A549 (cell line): ENCODE measurements around the gene ANXA3. TPM values are rescaled to one million over a fixed set of nuclear protein-coding genes. Genes with fewer than 3 reads are reported as not detected.
"Not testable (repeated sequence)": the region's sequence is repeated elsewhere in the genome, so short reads cannot be mapped to it uniquely, and the experiment has no call there.

Experiments
- ATAC-seq, 2 experiments: fragments of 200-7000 bp in 1 of 2; fragments of >200 bp in 1 of 2; cut with Nextera tagmentation in 1 of 2; cut with Tn5 transposase in 1 of 2; 3 replicates each; pipeline versions ENCODE4 v1.8.0 to v1.9.1; 2018 to 2020; ENCODE audit warnings: mild to moderate bottlenecking in 1 of 2, moderate library complexity in 1 of 2
- CTCF ChIA-PET: fragments of 300-600 bp; sonication (Branson Sonifier 250); formaldehyde crosslinking; extraction: SDS; loops from one replicate; lab custom pipeline; 2021; ENCODE audit warnings: antibody characterized with exemption, inconsistent platforms; lab: Yijun Ruan, JAX
- POLR2A ChIA-PET: fragments of 350-600 bp; formaldehyde crosslinking; extraction: SDS; loops from one replicate; lab custom pipeline; 2021; ENCODE audit warnings: antibody characterized with exemption, inconsistent platforms; lab: Yijun Ruan, JAX
- DNase-seq, 2 experiments: peaks; one replicate each; pipeline versions ENCODE4 v3.0.0 to v3.0.0-alpha.2; 2011 to 2016; ENCODE audit warnings: low read depth in 1 of 2, low spot score in 1 of 2
- FAIRE-seq: peaks from 2 replicates; lab custom pipeline; 2011; peaks lifted over from hg19 to GRCh38; lab: Jason Lieb, UNC
- H3K27ac ChIP-seq, 2 experiments: fragments of >200 bp; sonication (Bioruptor Twin); formaldehyde crosslinking; 3 replicates each; pipeline ENCODE4 v1.5.1; 2016 to 2017
- H3K4me1 ChIP-seq: fragments of >200 bp; sonication (Bioruptor Twin); formaldehyde crosslinking; 3 replicates; pipeline ENCODE4 v1.6.1; 2016
- H3K4me2 ChIP-seq: fragments of >200 bp; sonication (Bioruptor Twin); formaldehyde crosslinking; 3 replicates; pipeline ENCODE4 v1.6.1; 2016
- H3K4me3 ChIP-seq: fragments of >200 bp; sonication (Bioruptor Twin); formaldehyde crosslinking; 3 replicates; pipeline ENCODE4 v1.5.1; 2016
- H3K9me3 ChIP-seq: fragments of >200 bp; sonication (Bioruptor Twin); formaldehyde crosslinking; 3 replicates; pipeline ENCODE4 v1.6.1; 2016
- CBX2 ChIP-seq: fragments of 200-600 bp; sonication (generic); IDR thresholded peaks from 2 replicates; pipeline ENCODE4 v1.6.1; 2016; ENCODE audit warnings: low read depth, mild to moderate bottlenecking, borderline replicate concordance
- CEBPB ChIP-seq, 2 experiments: fragments of >200 bp in 1 of 2; sonication (Bioruptor Twin) in 1 of 2; formaldehyde crosslinking in 1 of 2; IDR thresholded peaks; 2 replicates each; pipeline ENCODE4 v1.6.1; 2012 to 2016
- CHD2 ChIP-seq: fragments of 150-350 bp; IDR thresholded peaks from 2 replicates; pipeline ENCODE4 v1.6.1; 2014; ENCODE audit warnings: low read length; ENCODE audit not compliant: partially characterized antibody
- FOSL2 ChIP-seq, 2 experiments: fragments of 450-650 bp in 1 of 2; fragments of >200 bp in 1 of 2; sonication (Bioruptor Twin) in 1 of 2; formaldehyde crosslinking; IDR thresholded peaks; 2 replicates each; pipeline versions ENCODE4 v1.5.0 to v1.6.1; 2016 to 2020; ENCODE audit warnings: mild to moderate bottlenecking in 1 of 2, moderate library complexity in 1 of 2
- FOXS1 ChIP-seq: fragments of 250-450 bp; sonication (Bioruptor Pico); IDR thresholded peaks from 2 replicates; pipeline ENCODE4 v1.5.0; 2020; ENCODE audit warnings: mild to moderate bottlenecking, moderate library complexity
- GATA3 ChIP-seq: IDR thresholded peaks from 2 replicates; pipeline ENCODE4 v1.6.1; 2012; ENCODE audit warnings: borderline replicate concordance
- HDAC2 ChIP-seq: fragments of 200-600 bp; sonication (generic); IDR thresholded peaks from 2 replicates; pipeline ENCODE4 v1.6.1; 2016
- HOXB5 ChIP-seq: fragments of 250-450 bp; sonication (Bioruptor Pico); IDR thresholded peaks from 2 replicates; pipeline ENCODE4 v1.5.0; 2020; ENCODE audit warnings: mild to moderate bottlenecking, moderate library complexity
- JUN ChIP-seq, 2 experiments: fragments of >200 bp; sonication (Bioruptor Twin); formaldehyde crosslinking; IDR thresholded peaks; 2 replicates in 1 of 2; 3 replicates in 1 of 2; pipeline ENCODE4 v1.6.1; 2016 to 2017
- JUNB ChIP-seq: fragments of >200 bp; sonication (Bioruptor Twin); formaldehyde crosslinking; IDR thresholded peaks from 2 replicates; pipeline ENCODE4 v1.6.1; 2016
- NR3C1 ChIP-seq: fragments of >200 bp; sonication (Bioruptor Twin); formaldehyde crosslinking; IDR thresholded peaks from 3 replicates; pipeline ENCODE4 v1.6.1; 2017
- PHF8 ChIP-seq: fragments of 200-600 bp; sonication (generic); IDR thresholded peaks from 2 replicates; pipeline ENCODE4 v1.6.1; 2016; ENCODE audit warnings: low read depth, mild to moderate bottlenecking, antibody characterized with exemption, moderate library complexity, borderline replicate concordance
- POLR2A ChIP-seq: IDR thresholded peaks from 2 replicates; pipeline ENCODE4 v1.6.1; 2012; ENCODE audit warnings: mild to moderate bottlenecking, low read length
- RAD21 ChIP-seq, 2 experiments: fragments of >200 bp in 1 of 2; sonication (Bioruptor Twin) in 1 of 2; formaldehyde crosslinking in 1 of 2; IDR thresholded peaks in 1 of 2; conservative IDR thresholded peaks in 1 of 2; 2 replicates in 1 of 2; 3 replicates in 1 of 2; pipeline ENCODE4 v1.6.1; 2012 to 2018; ENCODE audit warnings: inconsistent platforms in 1 of 2
- SMC3 ChIP-seq: fragments of >200 bp; sonication (Bioruptor Twin); formaldehyde crosslinking; IDR thresholded peaks from 3 replicates; pipeline ENCODE4 v1.6.1; 2018; ENCODE audit warnings: inconsistent platforms
- ZC3H11A ChIP-seq: fragments of 450-650 bp; IDR thresholded peaks from 2 replicates; pipeline ENCODE4 v1.6.1; 2014; ENCODE audit warnings: antibody characterized with exemption, mild to moderate bottlenecking
- ZNF302 ChIP-seq: fragments of 250-450 bp; sonication (Bioruptor Pico); IDR thresholded peaks from 2 replicates; pipeline ENCODE4 v1.9.0; 2021; ENCODE audit warnings: inconsistent platforms, mild to moderate bottlenecking, moderate library complexity
- WGBS: methylation state at CpG from one replicate; pipeline ENCODE4 v1.1.6; 2017; ENCODE audit errors: missing lambda C conversion rate; 5-methylcytosine and 5-hydroxymethylcytosine counted together
- polyA plus RNA-seq, 4 experiments: library from polyadenylated mRNA; depleted of rRNA in 3 of 4; stranded (reverse); fragments of >200 nt; fragmentation: RNase III in 1 of 4; extraction: RNeasy Plus Mini Kit Qiagen cat#74134 plus additional on column Dnase treatment in 1 of 4; gene quantifications; 2 replicates in 3 of 4; 3 replicates in 1 of 4; pipeline ENCODE4 v1.2.3, GENCODE V29; 2011 to 2017
- TF ChIP-seq, protein P1 (sequence below): fragments of 450-650 bp; IDR thresholded peaks from 2 replicates; pipeline ENCODE4 v1.6.1; 2014; ENCODE audit warnings: antibody characterized with exemption
- TF ChIP-seq, protein P2 (sequence below): fragments of >200 bp; sonication (Bioruptor Twin); formaldehyde crosslinking; IDR thresholded peaks from 2 replicates; pipeline ENCODE4 v1.6.1; 2016
- TF ChIP-seq, protein P3 (sequence below): IDR thresholded peaks from 2 replicates; pipeline ENCODE4 v1.6.1; 2012
- TF ChIP-seq, protein P4 (sequence below): fragments of 150-350 bp; IDR thresholded peaks from 2 replicates; pipeline ENCODE4 v1.6.1; 2014; ENCODE audit warnings: low read depth, mild to moderate bottlenecking, low read length

Gene ANXA3
- polyA plus RNA-seq, 2 of the 4 experiments (the other 2 are of a cell fraction), result 126 to 134 TPM

DNA sequence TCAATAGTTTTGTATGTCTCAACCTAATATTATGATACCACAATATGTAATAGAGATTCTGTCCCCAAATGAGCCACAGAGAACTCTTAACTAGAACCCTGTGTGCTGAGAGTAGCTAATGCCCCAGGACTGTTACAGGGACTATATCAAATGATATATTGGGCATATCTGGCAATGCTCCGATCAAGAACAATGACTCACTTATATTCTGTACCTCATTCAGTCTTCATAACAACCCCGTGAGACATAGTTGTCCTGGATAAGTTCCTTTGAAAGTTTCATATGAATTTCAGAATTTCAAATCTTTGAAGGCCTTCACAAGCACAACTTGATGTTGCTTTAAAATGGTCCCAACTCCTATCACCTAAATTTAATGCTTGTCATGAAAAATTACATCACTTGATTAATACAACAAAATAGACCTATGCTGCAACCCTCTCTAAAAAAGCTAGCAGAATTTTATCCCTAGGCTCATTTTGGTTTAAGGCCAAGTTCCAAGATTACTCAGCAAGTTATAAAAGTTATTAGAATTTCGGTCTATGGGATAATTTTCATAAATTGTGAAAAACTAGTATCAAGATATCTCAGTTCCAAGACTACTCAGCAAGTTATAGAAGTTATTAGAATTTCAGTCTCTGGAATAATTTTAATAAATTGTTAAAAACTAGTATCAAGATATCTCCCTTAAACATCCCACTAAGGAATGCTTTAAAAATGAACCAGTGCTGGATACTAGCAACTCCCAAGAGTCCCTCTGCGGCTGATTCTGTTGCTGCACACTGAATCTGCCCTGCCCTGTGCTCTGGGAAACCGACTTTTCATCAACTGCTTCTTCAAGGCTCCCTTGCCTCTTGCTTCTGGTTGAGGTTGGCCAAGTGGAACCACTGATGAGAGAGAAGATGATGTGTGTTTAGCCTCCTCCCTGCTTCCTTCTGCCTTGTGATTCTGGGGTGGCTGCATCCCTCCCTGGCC, 6.0 kb upstream of the ANXA3 start:
- Histone ChIP-seq H3K4me3 (no peak overlapping the region), H3K27ac (peak overlapping the region; percentile 73 to 75; a peak in 4 of 6 replicates), H3K4me2 (peak overlapping the region; percentile 69; the same call in 1 of the 3 replicates), H3K4me1 (peaks cover 46% of the 10 kb centered on the region), H3K9me3 (no peaks in the 10 kb centered on the region)
- DNase-seq (no peak), FAIRE-seq (no peak), ATAC-seq (no peak)
- TF ChIP-seq POLR2A, result no peak
- TF ChIP-seq ZC3H11A, result no peak
- TF ChIP-seq, protein P1, sequence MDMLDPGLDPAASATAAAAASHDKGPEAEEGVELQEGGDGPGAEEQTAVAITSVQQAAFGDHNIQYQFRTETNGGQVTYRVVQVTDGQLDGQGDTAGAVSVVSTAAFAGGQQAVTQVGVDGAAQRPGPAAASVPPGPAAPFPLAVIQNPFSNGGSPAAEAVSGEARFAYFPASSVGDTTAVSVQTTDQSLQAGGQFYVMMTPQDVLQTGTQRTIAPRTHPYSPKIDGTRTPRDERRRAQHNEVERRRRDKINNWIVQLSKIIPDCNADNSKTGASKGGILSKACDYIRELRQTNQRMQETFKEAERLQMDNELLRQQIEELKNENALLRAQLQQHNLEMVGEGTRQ, result no peak
- no peak for TF ChIP-seq SMC3
- no peak for TF ChIP-seq PHF8
- TF ChIP-seq, protein P2, sequence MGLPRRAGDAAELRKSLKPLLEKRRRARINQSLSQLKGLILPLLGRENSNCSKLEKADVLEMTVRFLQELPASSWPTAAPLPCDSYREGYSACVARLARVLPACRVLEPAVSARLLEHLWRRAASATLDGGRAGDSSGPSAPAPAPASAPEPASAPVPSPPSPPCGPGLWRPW, result no peak
- no peak for TF ChIP-seq JUN (IDR thresholded peaks at IDR 0.05)
- no peak for TF ChIP-seq CHD2
- TF ChIP-seq FOXS1 (CRISPR knock-in tag), result no peak
- no peak for TF ChIP-seq RAD21 (conservative IDR thresholded peaks at IDR 0.05 in 1 of 2, IDR thresholded peaks at IDR 0.05 in 1 of 2)
- no peak for TF ChIP-seq ZNF302 (CRISPR knock-in tag)
- no peak for TF ChIP-seq HDAC2
- TF ChIP-seq NR3C1, result no peak
- ChIA-PET POLR2A (no interaction called here), CTCF (interaction anchor here (0.6 to 1.9 kb wide), 2 partner anchors 48 to 486 kb away, joined by 3 to 4 read pairs; no protein-coding TSS in a partner anchor)
- 78% methylated on average over 5 of the region's 5 CpGs for WGBS

DNA sequence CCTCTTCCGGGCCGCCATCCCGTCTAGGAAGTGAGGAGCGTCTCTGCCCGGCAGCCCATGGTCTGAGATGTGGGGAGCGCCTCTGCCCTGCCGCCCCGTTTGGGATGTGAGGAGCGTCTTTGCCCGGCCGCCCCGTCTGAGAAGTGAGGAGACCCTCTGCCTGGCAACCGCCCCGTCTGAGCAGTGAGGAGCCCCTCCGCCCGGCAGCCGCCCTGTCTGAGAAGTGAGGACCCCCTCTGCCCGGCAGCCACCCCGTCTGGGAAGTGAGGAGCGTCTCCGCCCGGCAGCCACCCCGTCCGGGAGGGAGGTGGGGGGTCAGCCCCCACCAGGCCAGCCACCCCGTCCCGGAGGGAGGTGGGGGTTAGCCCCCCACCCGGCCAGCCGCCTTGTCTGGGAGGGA, 3.7 kb upstream of the ANXA3 start:
- H3K4me1 ChIP-seq, result peaks cover 39% of the 10 kb centered on the region
- FAIRE-seq, H3K4me3 ChIP-seq, ATAC-seq, POLR2A ChIA-PET, H3K9me3 ChIP-seq, CTCF ChIA-PET, H3K4me2 ChIP-seq, DNase-seq, H3K27ac ChIP-seq: not testable (repeated sequence)
- WGBS, result 84% methylated on average over 12 of the region's 28 CpGs

DNA sequence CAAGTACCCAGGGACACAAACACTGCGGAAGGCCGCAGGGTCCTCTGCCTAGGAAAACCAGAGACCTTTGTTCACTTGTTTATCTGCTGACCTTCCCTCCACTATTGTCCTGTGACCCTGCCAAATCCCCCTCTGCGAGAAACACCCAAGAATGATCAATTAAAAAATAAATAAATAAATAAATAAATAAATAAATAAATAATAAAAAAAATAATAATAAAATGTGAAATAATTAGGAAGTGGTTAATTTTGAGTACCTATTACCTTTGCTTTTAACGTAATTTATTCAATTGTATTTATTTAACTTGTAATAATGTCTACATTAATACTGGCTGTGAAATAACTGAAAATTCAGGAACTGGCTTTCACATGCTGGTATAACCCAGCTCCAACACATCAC, 2.7 kb upstream of the ANXA3 start:
- WGBS, result 94% methylated on average over 4 of the region's 4 CpGs
- H3K4me2 ChIP-seq, POLR2A ChIA-PET, ATAC-seq, DNase-seq, FAIRE-seq, H3K27ac ChIP-seq, CTCF ChIA-PET, H3K4me3 ChIP-seq, H3K9me3 ChIP-seq: not testable (repeated sequence)
- H3K4me1 ChIP-seq, result peaks cover 39% of the 10 kb centered on the region

DNA sequence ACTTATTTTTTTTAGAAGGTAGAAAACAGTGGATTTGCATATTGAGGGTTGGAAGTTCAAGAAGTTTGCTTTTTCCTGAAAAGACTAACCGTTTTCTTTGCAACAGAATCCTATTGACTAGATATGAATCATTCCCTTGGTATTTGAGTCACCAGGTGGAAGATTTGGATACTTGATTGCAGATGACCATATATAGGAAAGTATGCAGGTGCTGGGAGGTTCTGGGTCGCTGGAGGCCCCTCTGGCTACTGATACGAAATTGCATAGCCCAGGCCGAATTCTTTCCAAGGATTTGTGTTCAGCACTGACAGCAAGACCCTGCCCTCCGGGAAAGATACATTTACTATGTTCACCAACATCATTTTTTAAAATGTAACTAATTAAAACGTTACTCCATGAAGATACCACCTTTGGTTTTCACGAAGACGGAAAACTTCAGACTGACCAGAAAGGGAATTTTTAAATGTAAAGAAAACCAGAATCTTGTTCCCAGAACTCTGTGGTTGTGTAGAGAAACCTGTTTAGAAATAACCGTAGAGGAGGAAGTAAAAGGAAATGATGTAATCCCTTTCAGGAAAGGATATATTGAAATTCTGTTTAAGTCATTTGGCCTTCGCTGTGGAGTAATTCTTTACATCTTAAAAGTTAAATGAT, 946 bp downstream of the ANXA3 start:
- TF ChIP-seq ZC3H11A, result no peak
- TF ChIP-seq CEBPB (IDR thresholded peaks at IDR 0.05), result peak in 1 of 2 experiments; percentile 32; a peak in 1 of 4 replicates
- TF ChIP-seq, protein P3, sequence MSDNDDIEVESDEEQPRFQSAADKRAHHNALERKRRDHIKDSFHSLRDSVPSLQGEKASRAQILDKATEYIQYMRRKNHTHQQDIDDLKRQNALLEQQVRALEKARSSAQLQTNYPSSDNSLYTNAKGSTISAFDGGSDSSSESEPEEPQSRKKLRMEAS, result no peak
- TF ChIP-seq FOSL2 (IDR thresholded peaks at IDR 0.05), result peak; percentile 45; the same call in 1 of the 2 replicates
- peak; percentile 75 for TF ChIP-seq FOSL2 (CRISPR knock-in tag; IDR thresholded peaks at IDR 0.05)
- peak; percentile 74; the same call in 1 of the 2 replicates for TF ChIP-seq GATA3
- no peak for TF ChIP-seq CBX2
- TF ChIP-seq JUNB, result peak; percentile 54; the same call in 1 of the 2 replicates
- TF ChIP-seq PHF8, result no peak
- no peak for TF ChIP-seq NR3C1
- TF ChIP-seq, protein P4, sequence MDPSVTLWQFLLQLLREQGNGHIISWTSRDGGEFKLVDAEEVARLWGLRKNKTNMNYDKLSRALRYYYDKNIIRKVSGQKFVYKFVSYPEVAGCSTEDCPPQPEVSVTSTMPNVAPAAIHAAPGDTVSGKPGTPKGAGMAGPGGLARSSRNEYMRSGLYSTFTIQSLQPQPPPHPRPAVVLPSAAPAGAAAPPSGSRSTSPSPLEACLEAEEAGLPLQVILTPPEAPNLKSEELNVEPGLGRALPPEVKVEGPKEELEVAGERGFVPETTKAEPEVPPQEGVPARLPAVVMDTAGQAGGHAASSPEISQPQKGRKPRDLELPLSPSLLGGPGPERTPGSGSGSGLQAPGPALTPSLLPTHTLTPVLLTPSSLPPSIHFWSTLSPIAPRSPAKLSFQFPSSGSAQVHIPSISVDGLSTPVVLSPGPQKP, result no peak
- no peak for TF ChIP-seq CHD2
- no peak for TF ChIP-seq HOXB5 (CRISPR knock-in tag)
- Histone ChIP-seq H3K4me2 (peak overlapping the region; percentile 92), H3K4me1 (peaks cover 39% of the 10 kb centered on the region), H3K9me3 (no peaks in the 10 kb centered on the region), H3K4me3 (peak overlapping the region; percentile 69), H3K27ac (peak overlapping the region; percentile 94 to 99)
- FAIRE-seq, result no peak
- CTCF ChIA-PET, result interaction anchor here (0.9 kb wide), 1 partner anchor 16 kb away, joined by 3 read pairs; no protein-coding TSS in a partner anchor
- WGBS, result 3% methylated on average over 9 of the region's 10 CpGs
- peak; percentile 67 to 68 for ATAC-seq
- DNase-seq, result peak; percentile 46 to 72
- POLR2A ChIA-PET, result interaction anchor here (0.7 to 1.2 kb wide), 3 partner anchors 10 to 496 kb away, joined by 3 to 4 read pairs (median 4); no protein-coding TSS in a partner anchor
